Duodenal mucosa (tissue), 2 donors: ENCODE measurements around the gene KIF23.
A peak's percentile ranks its signal among the peaks of the same experiment; 100 is the strongest.

ENCODE experiments used
- H3K27ac ChIP-seq: one replicate; pipeline ENCODE4 v1.7.0; 2013; ENCODE audit warnings: low read depth, low read length
- H3K27me3 ChIP-seq, 2 donors: one replicate each; pipeline ENCODE4 v1.7.0; 2013; ENCODE audit warnings: low read length in 2 of 2, control low read depth in 1 of 2; ENCODE audit not compliant: insufficient read depth in 2 of 2, control insufficient read depth in 1 of 2
- H3K36me3 ChIP-seq, 2 donors: one replicate each; pipeline ENCODE4 v1.7.0; 2013; ENCODE audit warnings: low read length in 2 of 2, control low read depth in 1 of 2; ENCODE audit not compliant: insufficient read depth in 2 of 2, control insufficient read depth in 1 of 2
- H3K4me1 ChIP-seq, 2 donors: one replicate each; pipeline ENCODE4 v1.7.0; 2013; ENCODE audit warnings: low read length in 2 of 2, control low read depth in 1 of 2; ENCODE audit not compliant: insufficient read depth in 2 of 2, control insufficient read depth in 1 of 2
- H3K4me3 ChIP-seq, 2 donors: one replicate each; pipeline ENCODE4 v1.7.0; 2013; ENCODE audit warnings: low read length in 2 of 2, low read depth in 1 of 2
- H3K9ac ChIP-seq, 2 donors: one replicate each; pipeline ENCODE4 v1.7.0; 2013; ENCODE audit warnings: low read length in 2 of 2, low read depth in 1 of 2
- H3K9me3 ChIP-seq, 2 donors: one replicate each; pipeline ENCODE4 v1.7.0; 2013; ENCODE audit warnings: low read length in 2 of 2, control low read depth in 1 of 2; ENCODE audit not compliant: control insufficient read depth in 1 of 2

The KIF23 gene

GRCh38 chr15:69462030-69462492 lies 47.9 kb downstream of the KIF23 start:
- Histone ChIP-seq H3K27ac (peak overlapping the region; percentile 20), H3K36me3 (peaks cover 0 to 10% of the 10 kb centered on the region in 2 donors), H3K9me3 (no peaks in the 10 kb centered on the region), H3K4me1 (peaks cover 5 to 10% of the 10 kb centered on the region in 2 donors), H3K27me3 (no peaks in the 10 kb centered on the region), H3K4me3 (peak overlapping the region; percentile 69 to 70), H3K9ac (peak overlapping the region; percentile 75 to 86)

- Histone ChIP-seq H3K27me3 (no peaks in the 10 kb centered on the region), H3K4me3 (peak overlapping the region; percentile 69 to 70), H3K36me3 (peaks cover 0 to 4% of the 10 kb centered on the region in 2 donors), H3K9ac (peak overlapping the region; percentile 75 to 86), H3K27ac (peak overlapping the region; percentile 63), H3K4me1 (peaks cover 10 to 13% of the 10 kb centered on the region in 2 donors), H3K9me3 (no peaks in the 10 kb centered on the region)
These were observed 48.5 kb downstream of the KIF23 start for GRCh38 chr15:69462493-69463181.

GRCh38 chr15:69463182-69463756 lies 49.1 kb downstream of the KIF23 start:
- Histone ChIP-seq H3K27me3 (no peaks in the 10 kb centered on the region), H3K9ac (peak overlapping the region; percentile 75 to 86), H3K27ac (peak overlapping the region; percentile 63), H3K36me3 (no peaks in the 10 kb centered on the region), H3K9me3 (no peaks in the 10 kb centered on the region), H3K4me1 (peaks cover 12 to 17% of the 10 kb centered on the region in 2 donors), H3K4me3 (peak overlapping the region; percentile 69 to 70)

GRCh38 chr15:69465253-69465652 lies 51.1 kb downstream of the KIF23 start:
- Histone ChIP-seq H3K27me3 (no peaks in the 10 kb centered on the region), H3K36me3 (no peaks in the 10 kb centered on the region), H3K9me3 (no peaks in the 10 kb centered on the region), H3K4me3 (no peak overlapping the region), H3K9ac (no peak overlapping the region), H3K4me1 (peaks cover 22 to 23% of the 10 kb centered on the region in 2 donors), H3K27ac (no peak overlapping the region)

GRCh38 chr15:69466733-69467132 lies 52.6 kb downstream of the KIF23 start:
- H3K4me1 ChIP-seq, result peaks cover 21 to 23% of the 10 kb centered on the region in 2 donors
- H3K27me3 ChIP-seq, result no peaks in the 10 kb centered on the region
- H3K27ac ChIP-seq, result no peak overlapping the region
- H3K9ac ChIP-seq, result no peak overlapping the region
- H3K36me3 ChIP-seq, result no peaks in the 10 kb centered on the region
- H3K9me3 ChIP-seq, result no peaks in the 10 kb centered on the region
- no peak overlapping the region for H3K4me3 ChIP-seq

GRCh38 chr15:69467636-69468035 lies 53.5 kb downstream of the KIF23 start:
- Histone ChIP-seq H3K9ac (no peak overlapping the region), H3K36me3 (no peaks in the 10 kb centered on the region), H3K4me1 (peaks cover 17% of the 10 kb centered on the region in 2 donors), H3K27me3 (no peaks in the 10 kb centered on the region), H3K27ac (no peak overlapping the region), H3K9me3 (no peaks in the 10 kb centered on the region), H3K4me3 (no peak overlapping the region)

GRCh38 chr15:69468241-69469121 lies 54.3 kb downstream of the KIF23 start:
- no peaks in the 10 kb centered on the region for H3K27me3 ChIP-seq
- peak overlapping the region; percentile 33 for H3K27ac ChIP-seq
- H3K9ac ChIP-seq, result no peak overlapping the region
- no peak overlapping the region for H3K4me3 ChIP-seq
- H3K36me3 ChIP-seq, result no peaks in the 10 kb centered on the region
- peaks cover 13 to 17% of the 10 kb centered on the region in 2 donors for H3K4me1 ChIP-seq
- no peaks in the 10 kb centered on the region for H3K9me3 ChIP-seq

GRCh38 chr15:69469467-69470201 lies 55.5 kb downstream of the KIF23 start:
- peaks cover 13 to 17% of the 10 kb centered on the region in 2 donors for H3K4me1 ChIP-seq
- H3K9me3 ChIP-seq, result no peaks in the 10 kb centered on the region
- no peaks in the 10 kb centered on the region for H3K36me3 ChIP-seq
- no peak overlapping the region for H3K27ac ChIP-seq
- no peaks in the 10 kb centered on the region for H3K27me3 ChIP-seq
- H3K4me3 ChIP-seq, result no peak overlapping the region
- H3K9ac ChIP-seq, result no peak overlapping the region

- H3K36me3 ChIP-seq, result no peaks in the 10 kb centered on the region
- H3K4me1 ChIP-seq, result peaks cover 13 to 17% of the 10 kb centered on the region in 2 donors
- H3K27me3 ChIP-seq, result peaks cover 0 to 4% of the 10 kb centered on the region in 2 donors
- H3K27ac ChIP-seq, result no peak overlapping the region
- H3K9me3 ChIP-seq, result no peaks in the 10 kb centered on the region
- H3K9ac ChIP-seq, result no peak overlapping the region
- no peak overlapping the region for H3K4me3 ChIP-seq
These were observed 57.9 kb downstream of the KIF23 start for GRCh38 chr15:69472046-69472445.
